SK-N-SH treated with all-trans-retinoic acid at 6 μM for 48 hours (cell line): Measurements from ENCODE around the gene ETS1.

Experiments used
- ATAC-seq: fragments of 200-7000 bp; cut with Tn5 transposase; 3 replicates; pipeline ENCODE4 v1.9.1; 2020; ENCODE audit warnings: mild to moderate bottlenecking, moderate library complexity
- ARNTL ChIP-seq: fragments of 450-650 bp; formaldehyde crosslinking; IDR thresholded peaks from 2 replicates; pipeline ENCODE4 v1.5.0; 2020; ENCODE audit warnings: low read depth, mild to moderate bottlenecking, moderate library complexity, borderline replicate concordance
- BACH2 ChIP-seq: fragments of 250-450 bp; sonication (Bioruptor Pico); IDR thresholded peaks from 2 replicates; pipeline ENCODE4 v1.9.0; 2021; ENCODE audit warnings: mild to moderate bottlenecking, borderline replicate concordance
- CREB5 ChIP-seq: fragments of 250-450 bp; sonication (Bioruptor Pico); IDR thresholded peaks from 2 replicates; pipeline ENCODE4 v1.5.1; 2020; ENCODE audit warnings: low read depth, mild to moderate bottlenecking, moderate library complexity
- CSDC2 ChIP-seq: fragments of 250-450 bp; sonication (Bioruptor Pico); IDR thresholded peaks from 2 replicates; pipeline ENCODE4 v1.5.0; 2020; ENCODE audit warnings: mild to moderate bottlenecking, moderate library complexity
- CSRNP3 ChIP-seq: fragments of 250-450 bp; sonication (Bioruptor Pico); IDR thresholded peaks from 2 replicates; pipeline ENCODE4 v1.5.1; 2021; ENCODE audit warnings: mild to moderate bottlenecking, moderate library complexity
- ESRRG ChIP-seq: fragments of 250-450 bp; sonication (Bioruptor Pico); IDR thresholded peaks from 2 replicates; pipeline ENCODE4 v1.6.1; 2021; ENCODE audit warnings: mild to moderate bottlenecking
- GLIS3 ChIP-seq: fragments of 250-450 bp; sonication (Bioruptor Pico); IDR thresholded peaks from 2 replicates; pipeline ENCODE4 v1.5.0; 2020; ENCODE audit warnings: mild to moderate bottlenecking, moderate library complexity
- ISL1 ChIP-seq: fragments of 250-450 bp; sonication (Bioruptor Pico); IDR thresholded peaks from 2 replicates; pipeline ENCODE4 v2.1.2; 2022; ENCODE audit warnings: mild to moderate bottlenecking, moderate library complexity
- OSR1 ChIP-seq: fragments of 250-450 bp; sonication (Bioruptor Pico); IDR thresholded peaks from 2 replicates; pipeline ENCODE4 v1.8.0; 2022; ENCODE audit warnings: moderate library complexity, mild to moderate bottlenecking, inconsistent platforms
- PPARA ChIP-seq: fragments of 250-450 bp; sonication (Bioruptor Pico); IDR thresholded peaks from 2 replicates; pipeline ENCODE4 v1.5.0; 2020; ENCODE audit warnings: mild to moderate bottlenecking, borderline replicate concordance
- RARB ChIP-seq: fragments of 250-450 bp; sonication (Bioruptor Pico); IDR thresholded peaks from 2 replicates; pipeline ENCODE4 v1.8.0; 2021; ENCODE audit warnings: mild to moderate bottlenecking, moderate library complexity
- SNAI2 ChIP-seq: fragments of 250-450 bp; sonication (Bioruptor Pico); IDR thresholded peaks from 2 replicates; pipeline ENCODE4 v1.5.0; 2020; ENCODE audit warnings: mild to moderate bottlenecking, moderate library complexity
- TCF4 ChIP-seq: fragments of 250-450 bp; sonication (Bioruptor Pico); IDR thresholded peaks from 2 replicates; pipeline ENCODE4 v1.8.0; 2021; ENCODE audit warnings: mild to moderate bottlenecking, moderate library complexity, borderline replicate concordance
- TOX ChIP-seq: fragments of 250-450 bp; sonication (Bioruptor Pico); IDR thresholded peaks from 2 replicates; pipeline ENCODE4 v1.8.0; 2021; ENCODE audit warnings: mild to moderate bottlenecking, moderate library complexity, borderline replicate concordance
- TSHZ2 ChIP-seq: fragments of 250-450 bp; sonication (Bioruptor Pico); IDR thresholded peaks from 2 replicates; pipeline ENCODE4 v1.5.0; 2020; ENCODE audit warnings: mild to moderate bottlenecking, moderate library complexity
- ZC3H10 ChIP-seq: fragments of 250-450 bp; sonication (Bioruptor Pico); IDR thresholded peaks from 2 replicates; pipeline ENCODE4 v1.5.1; 2021; ENCODE audit warnings: mild to moderate bottlenecking, moderate library complexity
- ZFP30 ChIP-seq: fragments of 450-650 bp; formaldehyde crosslinking; IDR thresholded peaks from 2 replicates; pipeline ENCODE4 v1.5.0; 2022; ENCODE audit warnings: mild to moderate bottlenecking, moderate library complexity
- ZNF565 ChIP-seq: fragments of 450-650 bp; formaldehyde crosslinking; conservative IDR thresholded peaks from 2 replicates; pipeline ENCODE4 v1.5.0; 2020; ENCODE audit warnings: low read depth, mild to moderate bottlenecking, moderate library complexity
- ZNF70 ChIP-seq: fragments of 450-650 bp; formaldehyde crosslinking; IDR thresholded peaks from 2 replicates; pipeline ENCODE4 v1.5.0; 2020; ENCODE audit warnings: mild to moderate bottlenecking, moderate library complexity
- ZNF8 ChIP-seq: fragments of 450-650 bp; formaldehyde crosslinking; IDR thresholded peaks from 2 replicates; pipeline ENCODE4 v1.5.0; 2020; ENCODE audit warnings: mild to moderate bottlenecking, moderate library complexity
- TF ChIP-seq, protein P1 (sequence below): fragments of 250-450 bp; sonication (Bioruptor Pico); IDR thresholded peaks from 2 replicates; pipeline ENCODE4 v1.8.0; 2021; ENCODE audit warnings: low read depth, mild to moderate bottlenecking, moderate library complexity, borderline replicate concordance
- TF ChIP-seq, protein P2 (sequence below): fragments of 250-450 bp; sonication (Bioruptor Pico); IDR thresholded peaks from 2 replicates; pipeline ENCODE4 v1.8.0; 2020; ENCODE audit warnings: mild to moderate bottlenecking, moderate library complexity, borderline replicate concordance

The ETS1 gene

DNA sequence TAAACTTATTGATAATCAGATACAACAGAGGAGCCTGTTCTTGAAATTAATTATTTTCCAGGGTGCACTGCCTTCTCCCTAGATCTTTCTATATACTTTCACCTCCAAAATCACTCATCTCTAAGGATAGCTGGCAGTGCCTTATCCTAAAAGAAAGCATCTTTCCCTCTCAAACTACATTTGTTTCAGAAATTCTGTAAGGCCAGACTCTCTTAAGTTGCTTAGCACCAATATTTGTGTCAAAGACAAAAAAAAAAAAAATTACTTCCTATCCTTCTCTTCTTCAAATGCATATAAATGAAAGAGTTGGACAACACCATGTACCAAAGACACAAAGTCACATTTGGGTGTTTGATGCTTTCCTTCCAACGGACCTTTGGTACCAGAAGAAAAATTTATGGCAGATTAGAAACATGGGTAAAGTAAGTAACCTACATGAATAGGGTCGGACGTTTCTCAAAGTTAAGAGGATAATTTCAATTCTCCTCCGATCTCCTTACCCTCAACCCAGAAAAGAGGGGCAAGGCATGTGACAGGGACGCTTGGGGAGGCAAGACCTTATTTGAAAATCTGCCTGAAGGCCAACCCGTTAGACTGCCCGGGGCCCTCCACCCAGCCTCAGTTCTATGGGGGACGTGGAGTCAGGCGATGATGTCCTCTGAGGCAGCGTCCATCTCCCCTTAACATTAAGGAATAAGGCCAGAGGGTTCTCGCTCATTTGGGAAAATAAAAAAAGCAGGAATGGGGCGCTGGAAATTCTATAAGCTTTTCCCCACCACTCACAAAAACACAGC, 66.3 kb downstream of the ETS1 start:
- TF ChIP-seq ARNTL (CRISPR knock-in tag) (no peak), GLIS3 (no peak), ZFP30 (no peak), CSDC2 (CRISPR knock-in tag) (no peak), TOX (CRISPR knock-in tag) (no peak), OSR1 (CRISPR knock-in tag) (no peak), PPARA (CRISPR knock-in tag) (no peak), ZNF8 (CRISPR knock-in tag) (no peak), CSRNP3 (CRISPR knock-in tag) (no peak), SNAI2 (CRISPR knock-in tag) (no peak), RARB (CRISPR knock-in tag) (no peak), TSHZ2 (CRISPR knock-in tag) (no peak), ZNF70 (CRISPR knock-in tag) (no peak), CREB5 (CRISPR knock-in tag) (no peak), ZC3H10 (CRISPR knock-in tag) (no peak), TCF4 (CRISPR knock-in tag) (no peak), ZNF565 (CRISPR knock-in tag) (no peak), ISL1 (CRISPR knock-in tag) (no peak)
- TF ChIP-seq, protein P1, sequence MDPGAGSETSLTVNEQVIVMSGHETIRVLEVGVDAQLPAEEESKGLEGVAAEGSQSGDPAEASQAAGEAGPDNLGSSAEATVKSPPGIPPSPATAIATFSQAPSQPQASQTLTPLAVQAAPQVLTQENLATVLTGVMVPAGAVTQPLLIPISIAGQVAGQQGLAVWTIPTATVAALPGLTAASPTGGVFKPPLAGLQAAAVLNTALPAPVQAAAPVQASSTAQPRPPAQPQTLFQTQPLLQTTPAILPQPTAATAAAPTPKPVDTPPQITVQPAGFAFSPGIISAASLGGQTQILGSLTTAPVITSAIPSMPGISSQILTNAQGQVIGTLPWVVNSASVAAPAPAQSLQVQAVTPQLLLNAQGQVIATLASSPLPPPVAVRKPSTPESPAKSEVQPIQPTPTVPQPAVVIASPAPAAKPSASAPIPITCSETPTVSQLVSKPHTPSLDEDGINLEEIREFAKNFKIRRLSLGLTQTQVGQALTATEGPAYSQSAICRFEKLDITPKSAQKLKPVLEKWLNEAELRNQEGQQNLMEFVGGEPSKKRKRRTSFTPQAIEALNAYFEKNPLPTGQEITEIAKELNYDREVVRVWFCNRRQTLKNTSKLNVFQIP (CRISPR knock-in tag) = no peak
- TF ChIP-seq, protein P2, sequence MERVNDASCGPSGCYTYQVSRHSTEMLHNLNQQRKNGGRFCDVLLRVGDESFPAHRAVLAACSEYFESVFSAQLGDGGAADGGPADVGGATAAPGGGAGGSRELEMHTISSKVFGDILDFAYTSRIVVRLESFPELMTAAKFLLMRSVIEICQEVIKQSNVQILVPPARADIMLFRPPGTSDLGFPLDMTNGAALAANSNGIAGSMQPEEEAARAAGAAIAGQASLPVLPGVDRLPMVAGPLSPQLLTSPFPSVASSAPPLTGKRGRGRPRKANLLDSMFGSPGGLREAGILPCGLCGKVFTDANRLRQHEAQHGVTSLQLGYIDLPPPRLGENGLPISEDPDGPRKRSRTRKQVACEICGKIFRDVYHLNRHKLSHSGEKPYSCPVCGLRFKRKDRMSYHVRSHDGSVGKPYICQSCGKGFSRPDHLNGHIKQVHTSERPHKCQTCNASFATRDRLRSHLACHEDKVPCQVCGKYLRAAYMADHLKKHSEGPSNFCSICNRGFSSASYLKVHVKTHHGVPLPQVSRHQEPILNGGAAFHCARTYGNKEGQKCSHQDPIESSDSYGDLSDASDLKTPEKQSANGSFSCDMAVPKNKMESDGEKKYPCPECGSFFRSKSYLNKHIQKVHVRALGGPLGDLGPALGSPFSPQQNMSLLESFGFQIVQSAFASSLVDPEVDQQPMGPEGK (CRISPR knock-in tag) = no peak
- no peak for ATAC-seq

GRCh38 chr11:128520206-128520887, 67.0 kb downstream of the ETS1 start:
- ATAC-seq = no peak
- TF ChIP-seq GLIS3 = no peak
- TF ChIP-seq ARNTL (CRISPR knock-in tag) = no peak
- TF ChIP-seq OSR1 (CRISPR knock-in tag) = no peak
- no peak for TF ChIP-seq ZFP30
- TF ChIP-seq ZNF8 (CRISPR knock-in tag) = no peak
- no peak for TF ChIP-seq TOX (CRISPR knock-in tag)
- no peak for TF ChIP-seq ISL1 (CRISPR knock-in tag)
- TF ChIP-seq CSDC2 (CRISPR knock-in tag) = no peak
- no peak for TF ChIP-seq TSHZ2 (CRISPR knock-in tag)
- no peak for TF ChIP-seq BACH2 (CRISPR knock-in tag)
- TF ChIP-seq RARB (CRISPR knock-in tag) = no peak
- TF ChIP-seq ZC3H10 (CRISPR knock-in tag) = no peak
- no peak for TF ChIP-seq CREB5 (CRISPR knock-in tag)
- no peak for TF ChIP-seq ESRRG (CRISPR knock-in tag)
- no peak for TF ChIP-seq PPARA (CRISPR knock-in tag)
